PC-3 (cell line): ENCODE results near the gene FAM171A1. TPM values are rescaled to one million over a fixed set of nuclear protein-coding genes. Genes with fewer than 3 reads are reported as not detected.

Experiments
- ATAC-seq: fragments of 200-7000 bp; cut with Tn5 transposase; 2 replicates; pipeline ENCODE4 v1.9.1; 2020; ENCODE audit warnings: mild to moderate bottlenecking, moderate library complexity
- BruUV-seq: library from RNA; stranded (reverse); fragments of 400-500 nt; replicated peaks from 2 replicates; lab custom pipeline; 2021; lab: Mats Ljungman, UMichigan
- CTCF ChIA-PET: fragments of 300-600 bp; sonication (Branson Sonifier 250); formaldehyde crosslinking; loops from one replicate; lab custom pipeline; 2022; ENCODE audit warnings: antibody characterized with exemption; lab: Charles Lee
- POLR2A ChIA-PET: fragments of 300-600 bp; sonication (Branson Sonifier 250); formaldehyde crosslinking; loops from one replicate; lab custom pipeline; 2022; ENCODE audit warnings: antibody characterized with exemption; ENCODE audit not compliant: unreplicated experiment; lab: Charles Lee
- DNase-seq: peaks from one replicate; pipeline ENCODE4 v3.0.0-alpha.2; 2015
- H2AFZ ChIP-seq: fragments of 300-600 bp; sonication (generic); 2 replicates; pipeline ENCODE4 v1.6.0; 2016; ENCODE audit warnings: antibody characterized with exemption, low read length
- H3F3A ChIP-seq: fragments of 300-600 bp; sonication (generic); one replicate; pipeline ENCODE4 v1.6.0; 2017; ENCODE audit warnings: antibody characterized with exemption, low read length, control low read depth, mild to moderate bottlenecking; ENCODE audit not compliant: unreplicated experiment
- H3K27ac ChIP-seq: fragments of 300-600 bp; sonication (generic); 2 replicates; pipeline ENCODE4 v1.5.1; 2016; ENCODE audit warnings: mild to moderate bottlenecking, low read length
- H3K27me3 ChIP-seq: fragments of 300-600 bp; sonication (generic); 2 replicates; pipeline ENCODE4 v1.6.1; 2016; ENCODE audit warnings: low read length, mixed read lengths
- H3K36me3 ChIP-seq: fragments of 300-600 bp; sonication (generic); 2 replicates; pipeline ENCODE4 v1.6.1; 2016; ENCODE audit warnings: low read depth, mixed run types, low read length, mixed read lengths
- H3K4me1 ChIP-seq: fragments of 300-600 bp; sonication (generic); 2 replicates; pipeline ENCODE4 v1.5.1; 2016; ENCODE audit warnings: low read length; ENCODE audit not compliant: insufficient read depth
- H3K4me2 ChIP-seq: fragments of 300-600 bp; sonication (generic); 2 replicates; pipeline ENCODE4 v1.6.0; 2016; ENCODE audit warnings: low read length
- H3K4me3 ChIP-seq: fragments of 300-600 bp; sonication (generic); 2 replicates; pipeline ENCODE4 v1.5.1; 2016; ENCODE audit warnings: mild to moderate bottlenecking, low read length, mixed read lengths
- H3K79me2 ChIP-seq: fragments of 300-600 bp; sonication (generic); 2 replicates; pipeline ENCODE4 v1.6.1; 2017; ENCODE audit warnings: low read length, mixed read lengths
- H3K9ac ChIP-seq: fragments of 300-600 bp; sonication (generic); 2 replicates; pipeline ENCODE4 v1.6.0; 2016; ENCODE audit warnings: mild to moderate bottlenecking, low read length
- H3K9me2 ChIP-seq: fragments of 300-600 bp; sonication (generic); replicated peaks from 2 replicates; pipeline ENCODE4 v1.6.1; 2016; ENCODE audit warnings: mixed run types, low read length, mixed read lengths
- H3K9me3 ChIP-seq: fragments of 300-600 bp; sonication (generic); 2 replicates; pipeline ENCODE4 v1.6.1; 2016; ENCODE audit warnings: low read length, mixed read lengths
- H4K20me1 ChIP-seq: fragments of 300-600 bp; sonication (generic); 2 replicates; pipeline ENCODE4 v1.6.1; 2016; ENCODE audit warnings: low read length, mixed read lengths
- EZH2 ChIP-seq: fragments of 300-600 bp; sonication (generic); IDR thresholded peaks from one replicate; pipeline ENCODE4 v1.6.1; 2017; ENCODE audit warnings: antibody characterized with exemption, mild to moderate bottlenecking, low read length; ENCODE audit not compliant: unreplicated experiment
- EZH2phosphoT487 ChIP-seq: fragments of 300-600 bp; sonication (generic); IDR thresholded peaks from 2 replicates; pipeline ENCODE4 v1.6.1; 2018; ENCODE audit warnings: mild to moderate bottlenecking, antibody characterized with exemption, low read length, borderline replicate concordance
- intact Hi-C: fragments of 100-400 bp; cut with micrococcal nuclease; formaldehyde crosslinking; loops from 2 replicates; pipeline ENCODE4 v1.9.0; 2023
- total RNA-seq: library from RNA; depleted of rRNA; stranded (reverse); fragments of >200 nt; gene quantifications from 2 replicates; pipeline ENCODE4 v1.2.3, GENCODE V29; 2014
- TF ChIP-seq, protein P1 (sequence below): fragments of 300-600 bp; sonication (generic); conservative IDR thresholded peaks from 2 replicates; pipeline ENCODE4 v1.5.1; 2017; ENCODE audit warnings: antibody characterized with exemption, low read depth, mild to moderate bottlenecking, low read length

FAM171A1 gene
- total RNA-seq, 1 experiment from 2014 or later: 10.4 TPM

DNA sequence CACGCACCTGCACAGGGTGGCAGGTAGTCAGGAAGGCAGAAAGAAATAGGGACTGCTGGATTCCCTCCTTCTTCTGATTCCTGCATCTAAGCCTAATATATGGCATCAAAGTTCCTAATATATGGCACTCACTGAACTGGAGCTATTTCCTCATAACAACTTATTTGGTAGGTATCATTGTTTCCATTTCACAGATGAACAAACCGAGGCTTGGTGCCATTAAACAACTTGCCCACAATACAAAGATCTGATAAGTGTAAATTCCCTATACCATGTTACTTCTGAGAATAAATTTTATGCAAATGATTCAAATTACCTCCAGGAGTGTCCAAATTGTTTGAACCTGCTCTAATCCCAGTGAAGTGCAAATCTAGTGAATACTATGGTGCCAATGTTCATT lies 2.1 kb upstream of the FAM171A1 start:
- no peaks in the 10 kb centered on the region for H3K27me3 ChIP-seq
- H3K4me3 ChIP-seq: no peak overlapping the region
- H3K9ac ChIP-seq: no peak overlapping the region
- no peaks in the 10 kb centered on the region for H3K9me2 ChIP-seq
- no peaks in the 10 kb centered on the region for H3F3A ChIP-seq
- no peak for ATAC-seq
- intact Hi-C loops: loop anchor here (5.0 kb wide), 1 partner anchor 251 kb away; no protein-coding TSS in a partner anchor
- DNase-seq: no peak
- no peak for TF ChIP-seq EZH2phosphoT487
- TF ChIP-seq, protein P1, sequence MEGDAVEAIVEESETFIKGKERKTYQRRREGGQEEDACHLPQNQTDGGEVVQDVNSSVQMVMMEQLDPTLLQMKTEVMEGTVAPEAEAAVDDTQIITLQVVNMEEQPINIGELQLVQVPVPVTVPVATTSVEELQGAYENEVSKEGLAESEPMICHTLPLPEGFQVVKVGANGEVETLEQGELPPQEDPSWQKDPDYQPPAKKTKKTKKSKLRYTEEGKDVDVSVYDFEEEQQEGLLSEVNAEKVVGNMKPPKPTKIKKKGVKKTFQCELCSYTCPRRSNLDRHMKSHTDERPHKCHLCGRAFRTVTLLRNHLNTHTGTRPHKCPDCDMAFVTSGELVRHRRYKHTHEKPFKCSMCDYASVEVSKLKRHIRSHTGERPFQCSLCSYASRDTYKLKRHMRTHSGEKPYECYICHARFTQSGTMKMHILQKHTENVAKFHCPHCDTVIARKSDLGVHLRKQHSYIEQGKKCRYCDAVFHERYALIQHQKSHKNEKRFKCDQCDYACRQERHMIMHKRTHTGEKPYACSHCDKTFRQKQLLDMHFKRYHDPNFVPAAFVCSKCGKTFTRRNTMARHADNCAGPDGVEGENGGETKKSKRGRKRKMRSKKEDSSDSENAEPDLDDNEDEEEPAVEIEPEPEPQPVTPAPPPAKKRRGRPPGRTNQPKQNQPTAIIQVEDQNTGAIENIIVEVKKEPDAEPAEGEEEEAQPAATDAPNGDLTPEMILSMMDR: no peak
- TF ChIP-seq EZH2: no peak
- peaks cover 19% of the 10 kb centered on the region for H3K79me2 ChIP-seq
- no peaks in the 10 kb centered on the region for H3K9me3 ChIP-seq
- no peaks in the 10 kb centered on the region for H3K36me3 ChIP-seq
- no peak overlapping the region for H3K27ac ChIP-seq
- BruUV-seq: no TSS peak
- H2AFZ ChIP-seq: no peak overlapping the region
- CTCF ChIA-PET: no interaction called here
- POLR2A ChIA-PET: no interaction called here
- no peak overlapping the region for H3K4me2 ChIP-seq
- H4K20me1 ChIP-seq: no peaks in the 10 kb centered on the region
- H3K4me1 ChIP-seq: peaks cover 5% of the 10 kb centered on the region

DNA sequence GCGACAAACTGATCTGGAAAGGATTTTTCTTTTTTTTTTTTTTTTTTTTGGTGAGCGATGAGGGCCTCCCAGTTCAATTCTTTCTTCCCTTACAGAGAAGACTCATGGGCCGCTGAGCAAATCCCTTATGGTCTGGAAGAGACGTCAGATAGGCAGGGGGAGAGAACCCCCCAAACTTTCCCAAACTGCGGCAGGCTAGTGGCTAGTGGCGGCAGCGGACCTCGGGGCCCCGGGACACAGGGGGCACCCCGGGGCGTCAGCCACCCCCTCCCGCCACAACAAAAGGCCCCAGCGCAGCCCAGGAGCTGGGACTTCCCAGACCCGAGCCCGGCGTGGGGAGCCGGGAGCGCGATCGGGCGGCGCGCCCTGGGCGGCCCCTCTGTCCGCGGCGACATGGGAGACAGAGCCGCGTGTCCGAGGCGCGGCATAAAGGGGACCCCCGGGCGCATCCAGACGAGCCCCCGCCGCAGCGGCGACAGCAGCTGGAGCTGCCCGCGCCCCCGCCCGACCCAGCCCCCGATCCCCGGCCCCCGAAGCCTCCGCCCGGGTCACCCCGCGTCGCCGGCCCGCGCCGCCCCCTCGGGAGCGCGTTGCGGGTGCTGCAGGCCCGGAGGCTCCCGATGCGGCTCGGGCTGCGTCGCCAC lies 755 bp downstream of the FAM171A1 start:
- no peak overlapping the region for H3K27ac ChIP-seq
- no peaks in the 10 kb centered on the region for H3F3A ChIP-seq
- no peaks in the 10 kb centered on the region for H4K20me1 ChIP-seq
- no peaks in the 10 kb centered on the region for H3K9me3 ChIP-seq
- no peak for DNase-seq
- no TSS peak for BruUV-seq
- intact Hi-C loops: loop anchor here (2.0 to 5.0 kb wide), 3 partner anchors 108 to 248 kb away; no protein-coding TSS in a partner anchor
- no peaks in the 10 kb centered on the region for H3K27me3 ChIP-seq
- peaks cover 5% of the 10 kb centered on the region for H3K4me1 ChIP-seq
- ATAC-seq: peak; percentile 53
- peak overlapping the region; percentile 57; the same call in 1 of the 2 replicates for H2AFZ ChIP-seq
- CTCF ChIA-PET: interaction anchor here (0.6 kb wide), 1 partner anchor 159 kb away, joined by 3 read pairs; no protein-coding TSS in a partner anchor
- POLR2A ChIA-PET: no interaction called here
- peak overlapping the region; percentile 81 for H3K4me2 ChIP-seq
- peak overlapping the region; percentile 70 for H3K4me3 ChIP-seq
- peak overlapping the region; percentile 61 for H3K9ac ChIP-seq
- no peaks in the 10 kb centered on the region for H3K36me3 ChIP-seq
- TF ChIP-seq EZH2phosphoT487 (no peak), EZH2 (no peak)
- TF ChIP-seq, protein P1: no peak
- no peaks in the 10 kb centered on the region for H3K9me2 ChIP-seq
- peaks cover 27% of the 10 kb centered on the region for H3K79me2 ChIP-seq
